Stimulated activated memory B cell treated with anti-CD40 and anti-IgM and Interleukin-4, amounts not matched to agents 10 μg/mL and 1 μg/mL and 100 μg/mL, for 72 hours (primary cell): ENCODE measurements around the gene DNAJC12.
A peak's percentile ranks its signal among the peaks of the same experiment; 100 is the strongest.
"Not testable (repeated sequence)": the region's sequence is repeated elsewhere in the genome, so short reads cannot be mapped to it uniquely, and the experiment has no call there.

ENCODE experiments used
- ATAC-seq: fragments of 150-1000 bp; cut with Tn5 transposase; 2 replicates; pipeline ENCODE4 v1.10.0; 2021
- H3K27ac Mint-ChIP-seq: one replicate; pipeline ENCODE4 v1.8.0; 2022; ENCODE audit warnings: mild to moderate bottlenecking, mixed read lengths
- H3K27me3 Mint-ChIP-seq: one replicate; pipeline ENCODE4 v1.8.0; 2022; ENCODE audit warnings: mixed read lengths
- H3K36me3 Mint-ChIP-seq: one replicate; pipeline ENCODE4 v1.8.0; 2022; ENCODE audit warnings: mixed read lengths
- H3K4me1 Mint-ChIP-seq: one replicate; pipeline ENCODE4 v1.8.0; 2022; ENCODE audit warnings: mixed read lengths
- H3K4me3 Mint-ChIP-seq: one replicate; pipeline ENCODE4 v1.8.0; 2022; ENCODE audit warnings: mild to moderate bottlenecking, moderate library complexity, mixed read lengths
- H3K9me3 Mint-ChIP-seq: one replicate; pipeline ENCODE4 v1.8.0; 2022; ENCODE audit warnings: mixed read lengths

The DNAJC12 gene

DNA sequence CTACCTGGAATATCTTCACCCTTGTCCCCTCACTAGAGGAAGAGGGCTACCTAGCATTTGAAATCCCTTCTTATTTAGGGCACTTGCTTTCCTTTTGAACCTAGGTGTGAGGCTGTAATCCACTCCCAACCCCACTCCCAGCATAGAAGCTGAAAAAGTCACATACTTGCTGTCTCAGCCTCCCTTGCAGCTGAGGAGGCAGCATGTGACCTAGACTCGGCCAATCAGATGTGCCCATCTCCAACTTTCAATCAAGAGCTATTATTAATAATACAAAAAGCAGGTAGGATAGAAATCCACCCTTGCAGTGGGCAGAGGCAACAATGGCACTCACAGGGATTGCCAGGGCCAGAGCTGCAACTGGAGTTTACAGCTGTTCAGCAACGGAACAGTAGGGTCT is 70.7 kb downstream of the DNAJC12 start:
- no peaks in the 10 kb centered on the region for H3K9me3 Mint-ChIP-seq
- peaks cover 34% of the 10 kb centered on the region for H3K4me1 Mint-ChIP-seq
- H3K27ac Mint-ChIP-seq = no peak overlapping the region
- ATAC-seq = no peak
- H3K4me3 Mint-ChIP-seq = no peak overlapping the region
- no peaks in the 10 kb centered on the region for H3K27me3 Mint-ChIP-seq
- H3K36me3 Mint-ChIP-seq = no peaks in the 10 kb centered on the region

- H3K36me3 Mint-ChIP-seq = no peaks in the 10 kb centered on the region
- peak; percentile 93 for ATAC-seq
- no peaks in the 10 kb centered on the region for H3K9me3 Mint-ChIP-seq
- peak overlapping the region; percentile 92 for H3K27ac Mint-ChIP-seq
- H3K27me3 Mint-ChIP-seq = no peaks in the 10 kb centered on the region
- H3K4me1 Mint-ChIP-seq = peaks cover 10% of the 10 kb centered on the region
- H3K4me3 Mint-ChIP-seq = peak overlapping the region; percentile 91
These were observed 73.8 kb downstream of the DNAJC12 start for GRCh38 chr10:67764012-67764822.

GRCh38 chr10:67763499-67764011 is 74.4 kb downstream of the DNAJC12 start:
- no peaks in the 10 kb centered on the region for H3K9me3 Mint-ChIP-seq
- ATAC-seq = peak; percentile 67
- H3K27ac Mint-ChIP-seq = peak overlapping the region; percentile 92
- peaks cover 6% of the 10 kb centered on the region for H3K4me1 Mint-ChIP-seq
- H3K36me3 Mint-ChIP-seq = no peaks in the 10 kb centered on the region
- peak overlapping the region; percentile 91 for H3K4me3 Mint-ChIP-seq
- H3K27me3 Mint-ChIP-seq = no peaks in the 10 kb centered on the region

DNA sequence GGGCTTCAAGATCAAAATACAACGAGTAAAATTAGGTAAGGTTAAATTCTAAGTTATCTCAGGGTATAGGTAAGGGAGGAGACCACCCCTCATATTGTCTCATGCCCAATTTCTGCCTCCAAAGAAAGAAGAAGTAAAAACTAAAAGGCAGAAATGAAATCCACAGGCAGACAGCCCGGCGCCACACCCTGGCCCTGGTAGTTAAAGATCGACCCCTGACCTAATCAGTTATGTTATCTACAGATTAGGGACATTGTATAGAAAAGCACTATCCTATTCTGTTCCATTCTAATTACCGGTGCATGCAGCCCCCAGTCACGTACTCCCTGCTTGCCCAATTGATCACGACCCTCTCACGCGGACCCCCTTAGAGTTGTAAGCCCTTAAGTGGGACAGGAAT is 75.4 kb downstream of the DNAJC12 start:
- not testable (repeated sequence) for H3K27me3 Mint-ChIP-seq, H3K36me3 Mint-ChIP-seq, H3K4me3 Mint-ChIP-seq, ATAC-seq, H3K9me3 Mint-ChIP-seq, H3K4me1 Mint-ChIP-seq
- peak overlapping the region; percentile 92 for H3K27ac Mint-ChIP-seq

- Mint-ChIP-seq H3K36me3 (no peaks in the 10 kb centered on the region), H3K4me1 (peaks cover 3% of the 10 kb centered on the region), H3K27ac (no peak overlapping the region), H3K27me3 (no peaks in the 10 kb centered on the region), H3K4me3 (no peak overlapping the region), H3K9me3 (no peaks in the 10 kb centered on the region)
- ATAC-seq = no peak
These were observed 77.7 kb downstream of the DNAJC12 start for GRCh38 chr10:67760272-67760671.
